Calu3 (cell line): ENCODE data around the gene DMPK. TPM values are rescaled to one million over a fixed set of nuclear protein-coding genes. Genes with fewer than 3 reads are reported as not detected.

Experiments
- BruUV-seq: library from RNA; stranded (reverse); fragments of 400-500 nt; replicated peaks from 2 replicates; lab custom pipeline; 2021; lab: Mats Ljungman, UMichigan
- CTCF ChIA-PET: fragments of 300-600 bp; sonication (Branson Sonifier 250); formaldehyde crosslinking; loops from one replicate; lab custom pipeline; 2022; ENCODE audit warnings: antibody characterized with exemption; lab: Charles Lee
- DNase-seq: peaks from one replicate; pipeline ENCODE4 v3.0.0; 2022
- H3K27ac Mint-ChIP-seq: one replicate; pipeline ENCODE4 v1.8.0; 2022; ENCODE audit warnings: mixed read lengths; ENCODE audit not compliant: unreplicated experiment
- H3K27me3 Mint-ChIP-seq: one replicate; pipeline ENCODE4 v1.8.0; 2022; ENCODE audit warnings: mixed read lengths; ENCODE audit not compliant: unreplicated experiment
- H3K36me3 Mint-ChIP-seq: one replicate; pipeline ENCODE4 v1.8.0; 2022; ENCODE audit warnings: mild to moderate bottlenecking, moderate library complexity, mixed read lengths; ENCODE audit not compliant: insufficient read depth, unreplicated experiment
- H3K4me1 Mint-ChIP-seq: one replicate; pipeline ENCODE4 v1.8.0; 2022; ENCODE audit warnings: mild to moderate bottlenecking, low read depth, mixed read lengths; ENCODE audit not compliant: unreplicated experiment
- H3K4me3 Mint-ChIP-seq: one replicate; pipeline ENCODE4 v1.8.0; 2022; ENCODE audit warnings: mild to moderate bottlenecking, low read depth, moderate library complexity, mixed read lengths; ENCODE audit not compliant: unreplicated experiment
- H3K9me3 Mint-ChIP-seq: one replicate; pipeline ENCODE4 v1.8.0; 2022; ENCODE audit warnings: low read depth, mixed read lengths; ENCODE audit not compliant: unreplicated experiment
- CTCF ChIP-seq: fragments of 200-600 bp; IDR thresholded peaks from one replicate; pipeline ENCODE4 v1.8.0; 2022; ENCODE audit warnings: antibody characterized with exemption; ENCODE audit not compliant: unreplicated experiment
- intact Hi-C: fragments of 100-400 bp; cut with micrococcal nuclease; formaldehyde crosslinking; loops from one replicate; pipeline ENCODE4 v1.10.0; 2022; ENCODE audit not compliant: unreplicated experiment
- total RNA-seq: library from RNA; stranded (reverse); gene quantifications from 2 replicates; pipeline ENCODE4 v1.2.3, GENCODE V29; 2022

DMPK gene
- total RNA-seq, 1 experiment from 2014 or later, result 70.8 TPM

GRCh38 chr19:45821103-45821521, 38.8 kb upstream of the DMPK start:
- no TSS peak for BruUV-seq
- Mint-ChIP-seq H3K27me3 (no peaks in the 10 kb centered on the region), H3K27ac (peak overlapping the region; percentile 70), H3K36me3 (peaks cover 57% of the 10 kb centered on the region), H3K4me3 (no peak overlapping the region), H3K4me1 (no peaks in the 10 kb centered on the region), H3K9me3 (no peaks in the 10 kb centered on the region)
- TF ChIP-seq CTCF, result no peak
- intact Hi-C loops, result no loop called here
- CTCF ChIA-PET, result no interaction called here
- DNase-seq, result no peak

GRCh38 chr19:45820413-45821102, 38.3 kb upstream of the DMPK start:
- no peak for DNase-seq
- H3K4me3 Mint-ChIP-seq, result no peak overlapping the region
- H3K27ac Mint-ChIP-seq, result no peak overlapping the region
- H3K9me3 Mint-ChIP-seq, result no peaks in the 10 kb centered on the region
- TF ChIP-seq CTCF, result no peak
- CTCF ChIA-PET, result no interaction called here
- intact Hi-C loops, result no loop called here
- BruUV-seq, result no TSS peak
- H3K36me3 Mint-ChIP-seq, result peaks cover 59% of the 10 kb centered on the region
- no peaks in the 10 kb centered on the region for H3K27me3 Mint-ChIP-seq
- H3K4me1 Mint-ChIP-seq, result no peaks in the 10 kb centered on the region

DNA sequence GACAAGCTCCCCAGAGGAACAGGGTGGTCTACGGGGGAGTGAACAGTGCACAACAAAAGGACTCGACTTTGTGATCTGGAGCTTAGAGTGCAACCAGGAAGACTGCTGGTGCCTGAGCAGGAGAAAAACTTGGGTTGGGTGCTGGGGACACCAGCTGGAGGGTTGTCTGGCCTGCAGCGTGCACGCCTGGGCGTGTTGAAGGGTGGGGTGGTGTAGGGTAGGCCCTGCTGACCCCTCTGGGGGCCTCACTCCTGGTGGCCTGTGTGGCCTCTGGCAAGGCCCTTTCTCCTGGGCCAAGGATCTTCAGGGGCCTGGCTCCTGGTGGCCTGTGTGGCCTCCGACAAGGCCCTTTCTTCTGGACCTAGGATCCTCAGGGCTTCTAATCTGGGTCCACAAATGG, 37.5 kb upstream of the DMPK start:
- Mint-ChIP-seq H3K9me3 (no peaks in the 10 kb centered on the region), H3K27ac (peak overlapping the region; percentile 83), H3K4me1 (no peaks in the 10 kb centered on the region), H3K4me3 (no peak overlapping the region), H3K36me3 (peaks cover 58% of the 10 kb centered on the region), H3K27me3 (no peaks in the 10 kb centered on the region)
- no peak for TF ChIP-seq CTCF
- CTCF ChIA-PET, result no interaction called here
- no TSS peak for BruUV-seq
- DNase-seq, result no peak
- intact Hi-C loops, result no loop called here

DNA sequence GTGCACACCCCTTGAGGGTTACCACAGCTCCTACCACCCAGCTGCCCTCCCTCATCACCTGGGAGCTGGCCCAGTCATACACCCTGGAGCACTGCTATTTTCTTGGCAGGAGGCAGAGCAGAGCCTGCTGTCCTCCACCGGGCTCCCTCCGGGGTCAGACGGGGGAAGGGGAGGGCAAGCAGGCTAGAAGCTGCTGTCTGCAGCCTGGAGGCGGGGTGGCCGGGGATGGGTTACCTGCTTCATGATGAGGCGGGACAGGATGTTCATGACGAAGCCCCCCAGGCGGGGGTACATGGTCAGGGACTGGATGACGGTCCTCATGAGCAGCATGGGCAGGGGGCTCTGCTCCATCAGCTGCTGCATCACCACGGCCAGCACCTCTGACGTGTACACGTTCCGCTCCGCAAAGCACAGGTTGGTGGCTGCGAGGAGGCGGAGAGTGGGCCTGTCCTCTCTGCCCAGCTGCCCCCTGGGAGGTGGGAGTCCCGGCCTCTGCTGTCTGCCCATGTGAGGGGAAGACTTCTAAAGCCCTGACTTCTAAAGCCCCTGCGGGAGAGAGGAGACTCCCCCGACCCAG, 35.5 kb upstream of the DMPK start:
- H3K9me3 Mint-ChIP-seq, result no peaks in the 10 kb centered on the region
- BruUV-seq, result no TSS peak
- no peaks in the 10 kb centered on the region for H3K4me1 Mint-ChIP-seq
- H3K27ac Mint-ChIP-seq, result no peak overlapping the region
- H3K4me3 Mint-ChIP-seq, result no peak overlapping the region
- intact Hi-C loops, result loop anchor here (1.0 kb wide), 1 partner anchor 64 kb away; no protein-coding TSS in a partner anchor
- DNase-seq, result no peak
- peaks cover 58% of the 10 kb centered on the region for H3K36me3 Mint-ChIP-seq
- no peaks in the 10 kb centered on the region for H3K27me3 Mint-ChIP-seq
- CTCF ChIA-PET, result interaction anchor here (0.8 to 1.4 kb wide), 2 partner anchors 49 to 65 kb away, joined by 3 to 18 read pairs; partner anchors contain the start of gene SIX5
- no peak for TF ChIP-seq CTCF
